HEK293 (cell line): Measurements from ENCODE around the gene OCA2.

Source experiments
- CTCF ChIA-PET: fragments of 350-600 bp; formaldehyde crosslinking; extraction: SDS; loops from one replicate; lab custom pipeline; 2021; ENCODE audit warnings: antibody characterized with exemption; lab: Yijun Ruan, JAX
- POLR2A ChIA-PET: fragments of 300-600 bp; formaldehyde crosslinking; extraction: SDS; loops from one replicate; lab custom pipeline; 2020; ENCODE audit warnings: antibody characterized with exemption, inconsistent platforms; lab: Yijun Ruan, JAX
- H3K27ac ChIP-seq: fragments of 200-500 bp; sonication (Bioruptor generic); 2 replicates; pipeline ENCODE4 v1.5.1; 2014; ENCODE audit warnings: low read depth, low read length, control low read depth, inconsistent platforms; ENCODE audit errors: extremely low read depth
- H3K36me3 ChIP-seq, 2 experiments: fragments of 200-500 bp in 1 of 2; sonication (Bioruptor generic) in 1 of 2; 1 replicate in 1 of 2; 2 replicates in 1 of 2; pipeline ENCODE4 v1.5.1; 2014 to 2017; ENCODE audit warnings: inconsistent platforms in 2 of 2, low read length in 2 of 2; ENCODE audit not compliant: control insufficient read depth in 2 of 2, insufficient read depth in 1 of 2
- H3K4me1 ChIP-seq: fragments of 200-500 bp; sonication (Bioruptor generic); 2 replicates; pipeline ENCODE4 v1.5.1; 2014; ENCODE audit warnings: mild to moderate bottlenecking, low read length, inconsistent platforms; ENCODE audit not compliant: control insufficient read depth, insufficient read depth
- H3K4me3 ChIP-seq: 2 replicates; pipeline ENCODE4 v1.5.1; 2011; ENCODE audit warnings: low read depth, mild to moderate bottlenecking, control low read depth, low read length, moderate library complexity
- H3K9me3 ChIP-seq: fragments of 200-500 bp; sonication (Bioruptor generic); 2 replicates; pipeline ENCODE4 v1.5.1; 2014; ENCODE audit warnings: low read depth, low read length, inconsistent platforms; ENCODE audit not compliant: control insufficient read depth, insufficient read depth
- EGR2 ChIP-seq: fragments of 450-650 bp; formaldehyde crosslinking; IDR thresholded peaks from 2 replicates; pipeline ENCODE4 v1.5.1; 2016; ENCODE audit warnings: low read depth, missing biosample characterization, missing genetic modification characterization
- FEZF1 ChIP-seq: fragments of 450-650 bp; formaldehyde crosslinking; IDR thresholded peaks from 2 replicates; pipeline ENCODE4 v1.5.1; 2016; ENCODE audit warnings: missing biosample characterization, missing genetic modification characterization
- KLF8 ChIP-seq: fragments of 450-650 bp; formaldehyde crosslinking; IDR thresholded peaks from 2 replicates; pipeline ENCODE4 v1.5.1; 2016; ENCODE audit warnings: missing biosample characterization, missing genetic modification characterization
- MYNN ChIP-seq: fragments of 450-650 bp; formaldehyde crosslinking; IDR thresholded peaks from 2 replicates; pipeline ENCODE4 v1.5.1; 2016; ENCODE audit warnings: missing biosample characterization, missing genetic modification characterization, borderline replicate concordance
- SETDB1 ChIP-seq: IDR thresholded peaks from one replicate; pipeline ENCODE4 v1.6.1; 2017; ENCODE audit warnings: mild to moderate bottlenecking, low read length, moderate library complexity, mixed read lengths; ENCODE audit not compliant: insufficient read length
- TCF7L2 ChIP-seq: IDR thresholded peaks from 2 replicates; pipeline ENCODE4 v1.6.1; 2011; ENCODE audit warnings: low read depth, mild to moderate bottlenecking, inconsistent platforms, low read length, moderate library complexity, borderline replicate concordance
- ZBTB48 ChIP-seq: fragments of 450-650 bp; formaldehyde crosslinking; IDR thresholded peaks from 2 replicates; pipeline ENCODE4 v1.5.1; 2016; ENCODE audit warnings: missing biosample characterization, missing genetic modification characterization
- ZBTB8A ChIP-seq: fragments of 450-650 bp; formaldehyde crosslinking; IDR thresholded peaks from 2 replicates; pipeline ENCODE4 v1.5.1; 2016; ENCODE audit warnings: missing biosample characterization, missing genetic modification characterization
- ZNF174 ChIP-seq: fragments of 450-650 bp; formaldehyde crosslinking; IDR thresholded peaks from 2 replicates; pipeline ENCODE4 v1.5.0; 2017; ENCODE audit warnings: missing biosample characterization, mild to moderate bottlenecking, missing genetic modification characterization
- ZNF24 ChIP-seq: fragments of 450-650 bp; formaldehyde crosslinking; IDR thresholded peaks from 2 replicates; pipeline ENCODE4 v1.5.1; 2016; ENCODE audit warnings: missing biosample characterization, missing genetic modification characterization
- ZNF266 ChIP-seq: fragments of 450-650 bp; formaldehyde crosslinking; IDR thresholded peaks from 2 replicates; pipeline ENCODE4 v1.5.1; 2016; ENCODE audit warnings: missing biosample characterization, missing genetic modification characterization, low read depth
- ZNF580 ChIP-seq: fragments of 450-650 bp; formaldehyde crosslinking; IDR thresholded peaks from 2 replicates; pipeline ENCODE4 v1.5.1; 2016; ENCODE audit warnings: missing biosample characterization, missing genetic modification characterization
- ZNF610 ChIP-seq: fragments of 450-650 bp; formaldehyde crosslinking; IDR thresholded peaks from 2 replicates; pipeline ENCODE4 v1.5.1; 2016; ENCODE audit warnings: missing biosample characterization, missing genetic modification characterization, borderline replicate concordance
- ZNF624 ChIP-seq: fragments of 450-650 bp; formaldehyde crosslinking; IDR thresholded peaks from 2 replicates; pipeline ENCODE4 v1.5.1; 2017; ENCODE audit warnings: missing biosample characterization, missing genetic modification characterization
- ZNF658 ChIP-seq: fragments of 450-650 bp; formaldehyde crosslinking; IDR thresholded peaks from 2 replicates; pipeline ENCODE4; 2016; ENCODE audit warnings: missing biosample characterization, missing genetic modification characterization
- ZNF692 ChIP-seq: fragments of 450-650 bp; formaldehyde crosslinking; IDR thresholded peaks from 2 replicates; pipeline ENCODE4 v1.5.1; 2016; ENCODE audit warnings: missing biosample characterization, missing genetic modification characterization
- TF ChIP-seq, protein P1 (sequence below): fragments of 450-650 bp; formaldehyde crosslinking; conservative IDR thresholded peaks from 2 replicates; pipeline ENCODE4 v1.5.1; 2016; ENCODE audit warnings: low read depth, missing biosample characterization, missing genetic modification characterization
- TF ChIP-seq, protein P2 (sequence below): fragments of 450-650 bp; formaldehyde crosslinking; IDR thresholded peaks from 2 replicates; pipeline ENCODE4 v1.5.1; 2016; ENCODE audit warnings: missing biosample characterization, missing genetic modification characterization

The OCA2 gene

GRCh38 chr15:28114114-28114455, 15.0 kb upstream of the OCA2 start:
- POLR2A ChIA-PET = no interaction called here
- TF ChIP-seq KLF8 (tag by site-specific recombination) (no peak), ZBTB48 (tag by site-specific recombination) (no peak), SETDB1 (no peak), ZNF624 (no peak), ZNF580 (tag by site-specific recombination) (no peak), MYNN (tag by site-specific recombination) (no peak), ZNF266 (no peak), ZNF692 (tag by site-specific recombination) (no peak), EGR2 (no peak), ZNF24 (no peak), FEZF1 (tag by site-specific recombination) (no peak), ZNF610 (no peak)
- TF ChIP-seq, protein P1, sequence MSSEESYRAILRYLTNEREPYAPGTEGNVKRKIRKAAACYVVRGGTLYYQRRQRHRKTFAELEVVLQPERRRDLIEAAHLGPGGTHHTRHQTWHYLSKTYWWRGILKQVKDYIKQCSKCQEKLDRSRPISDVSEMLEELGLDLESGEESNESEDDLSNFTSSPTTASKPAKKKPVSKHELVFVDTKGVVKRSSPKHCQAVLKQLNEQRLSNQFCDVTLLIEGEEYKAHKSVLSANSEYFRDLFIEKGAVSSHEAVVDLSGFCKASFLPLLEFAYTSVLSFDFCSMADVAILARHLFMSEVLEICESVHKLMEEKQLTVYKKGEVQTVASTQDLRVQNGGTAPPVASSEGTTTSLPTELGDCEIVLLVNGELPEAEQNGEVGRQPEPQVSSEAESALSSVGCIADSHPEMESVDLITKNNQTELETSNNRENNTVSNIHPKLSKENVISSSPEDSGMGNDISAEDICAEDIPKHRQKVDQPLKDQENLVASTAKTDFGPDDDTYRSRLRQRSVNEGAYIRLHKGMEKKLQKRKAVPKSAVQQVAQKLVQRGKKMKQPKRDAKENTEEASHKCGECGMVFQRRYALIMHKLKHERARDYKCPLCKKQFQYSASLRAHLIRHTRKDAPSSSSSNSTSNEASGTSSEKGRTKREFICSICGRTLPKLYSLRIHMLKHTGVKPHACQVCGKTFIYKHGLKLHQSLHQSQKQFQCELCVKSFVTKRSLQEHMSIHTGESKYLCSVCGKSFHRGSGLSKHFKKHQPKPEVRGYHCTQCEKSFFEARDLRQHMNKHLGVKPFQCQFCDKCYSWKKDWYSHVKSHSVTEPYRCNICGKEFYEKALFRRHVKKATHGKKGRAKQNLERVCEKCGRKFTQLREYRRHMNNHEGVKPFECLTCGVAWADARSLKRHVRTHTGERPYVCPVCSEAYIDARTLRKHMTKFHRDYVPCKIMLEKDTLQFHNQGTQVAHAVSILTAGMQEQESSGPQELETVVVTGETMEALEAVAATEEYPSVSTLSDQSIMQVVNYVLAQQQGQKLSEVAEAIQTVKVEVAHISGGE = no peak
- TF ChIP-seq, protein P2, sequence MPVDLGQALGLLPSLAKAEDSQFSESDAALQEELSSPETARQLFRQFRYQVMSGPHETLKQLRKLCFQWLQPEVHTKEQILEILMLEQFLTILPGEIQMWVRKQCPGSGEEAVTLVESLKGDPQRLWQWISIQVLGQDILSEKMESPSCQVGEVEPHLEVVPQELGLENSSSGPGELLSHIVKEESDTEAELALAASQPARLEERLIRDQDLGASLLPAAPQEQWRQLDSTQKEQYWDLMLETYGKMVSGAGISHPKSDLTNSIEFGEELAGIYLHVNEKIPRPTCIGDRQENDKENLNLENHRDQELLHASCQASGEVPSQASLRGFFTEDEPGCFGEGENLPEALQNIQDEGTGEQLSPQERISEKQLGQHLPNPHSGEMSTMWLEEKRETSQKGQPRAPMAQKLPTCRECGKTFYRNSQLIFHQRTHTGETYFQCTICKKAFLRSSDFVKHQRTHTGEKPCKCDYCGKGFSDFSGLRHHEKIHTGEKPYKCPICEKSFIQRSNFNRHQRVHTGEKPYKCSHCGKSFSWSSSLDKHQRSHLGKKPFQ (tag by site-specific recombination) = no peak
- peaks cover 0 to 77% of the 10 kb centered on the region in 2 experiments; a peak in 2 of 3 replicates for H3K36me3 ChIP-seq

GRCh38 chr15:28113394-28114113, 14.4 kb upstream of the OCA2 start:
- H3K36me3 ChIP-seq = peaks cover 0 to 73% of the 10 kb centered on the region in 2 experiments; a peak in 2 of 3 replicates
- POLR2A ChIA-PET = no interaction called here
- H3K9me3 ChIP-seq = no peaks in the 10 kb centered on the region
- no peak overlapping the region for H3K27ac ChIP-seq
- CTCF ChIA-PET = interaction anchor here (1.7 kb wide), 1 partner anchor 12 kb away, joined by 5 read pairs; no protein-coding TSS in a partner anchor
- no peak overlapping the region for H3K4me3 ChIP-seq
- H3K4me1 ChIP-seq = no peaks in the 10 kb centered on the region
- TF ChIP-seq ZBTB8A (tag by site-specific recombination) = no peak
- no peak for TF ChIP-seq ZNF174 (tag by site-specific recombination)
- no peak for TF ChIP-seq ZNF658 (tag by site-specific recombination)
- TF ChIP-seq TCF7L2 = no peak

More at GRCh38 chr15:28114114-28114455, 15.0 kb upstream of the OCA2 start:
- CTCF ChIA-PET = interaction anchor here (1.7 kb wide), 1 partner anchor 12 kb away, joined by 5 read pairs; no protein-coding TSS in a partner anchor
- Histone ChIP-seq H3K9me3 (no peaks in the 10 kb centered on the region), H3K27ac (no peak overlapping the region), H3K4me1 (no peaks in the 10 kb centered on the region), H3K4me3 (no peak overlapping the region)
